ENCODE results near the gene PTPRE.

Gene PTPRE

GRCh38 chr10:127940866-127941640 is 34.1 kb downstream of the PTPRE start:
- ChIA-PET CTCF (interaction anchor here (0.6 to 0.7 kb wide), 2 partner anchors 229 to 1666 kb away, joined by 4 to 5 read pairs; no protein-coding TSS in a partner anchor), POLR2A (no interaction called here)
- no peaks in the 10 kb centered on the region for H3K36me3 ChIP-seq (ENCODE audit: control insufficient read depth in 2 of 2, insufficient read depth in 1 of 2, low read length in 2 of 2)
- no peak overlapping the region for H3K4me3 ChIP-seq (ENCODE audit: low read depth, low read length)
- H3K9me3 ChIP-seq (ENCODE audit: control insufficient read depth, insufficient read depth, low read depth, low read length), result no peaks in the 10 kb centered on the region
- TF ChIP-seq BCL6B (tag by site-specific recombination; IDR thresholded peaks at IDR 0.05) (no peak), ZFP3 (tag by site-specific recombination; IDR thresholded peaks at IDR 0.05; ENCODE audit: low read depth) (no peak), ZBTB1 (tag by site-specific recombination; IDR thresholded peaks at IDR 0.05) (no peak), ZNF629 (tag by site-specific recombination; IDR thresholded peaks at IDR 0.05) (no peak), ZNF514 (tag by site-specific recombination; IDR thresholded peaks at IDR 0.05) (no peak), ZNF221 (tag by site-specific recombination; IDR thresholded peaks at IDR 0.05; ENCODE audit: borderline replicate concordance) (no peak), ZNF561 (tag by site-specific recombination; IDR thresholded peaks at IDR 0.05; ENCODE audit: borderline replicate concordance) (no peak), HOXC10 (CRISPR knock-in tag; IDR thresholded peaks at IDR 0.05) (no peak), ZNF549 (tag by site-specific recombination; IDR thresholded peaks at IDR 0.05) (no peak), YY2 (tag by site-specific recombination; IDR thresholded peaks at IDR 0.05) (no peak), ZNF398 (tag by site-specific recombination; IDR thresholded peaks at IDR 0.05) (no peak), PRDM6 (tag by site-specific recombination; IDR thresholded peaks at IDR 0.05) (no peak), HOXA7 (CRISPR knock-in tag; IDR thresholded peaks at IDR 0.05; ENCODE audit: borderline replicate concordance) (no peak), SALL2 (tag by site-specific recombination; IDR thresholded peaks at IDR 0.05; ENCODE audit: borderline replicate concordance) (no peak), ZNF843 (tag by site-specific recombination; IDR thresholded peaks at IDR 0.05) (no peak), ZNF426 (tag by site-specific recombination; IDR thresholded peaks at IDR 0.05) (no peak), ZNF169 (tag by site-specific recombination; IDR thresholded peaks at IDR 0.05) (no peak), ZNF664 (tag by site-specific recombination; IDR thresholded peaks at IDR 0.05) (no peak), ZNF777 (tag by site-specific recombination; IDR thresholded peaks at IDR 0.05; ENCODE audit: borderline replicate concordance) (no peak), ZFP37 (tag by site-specific recombination; IDR thresholded peaks at IDR 0.05) (no peak)
- no peaks in the 10 kb centered on the region; the same call in 1 of the 2 replicates for H3K4me1 ChIP-seq (ENCODE audit: control insufficient read depth, insufficient read depth, low read length)
- no peak overlapping the region for H3K27ac ChIP-seq (ENCODE audit: extremely low read depth, low read depth, low read length)

- ChIA-PET POLR2A (no interaction called here), CTCF (no interaction called here)
- TF ChIP-seq ZBTB44 (tag by site-specific recombination; IDR thresholded peaks at IDR 0.05) (no peak), KLF8 (tag by site-specific recombination; IDR thresholded peaks at IDR 0.05) (no peak), ZNF600 (tag by site-specific recombination; IDR thresholded peaks at IDR 0.05) (no peak), ZSCAN16 (tag by site-specific recombination; IDR thresholded peaks at IDR 0.05) (no peak), REPIN1 (tag by site-specific recombination; IDR thresholded peaks at IDR 0.05; ENCODE audit: low read depth) (no peak), ZBTB1 (tag by site-specific recombination; IDR thresholded peaks at IDR 0.05) (no peak), ZSCAN30 (tag by site-specific recombination; IDR thresholded peaks at IDR 0.05) (no peak), ZNF707 (tag by site-specific recombination; IDR thresholded peaks at IDR 0.05) (no peak), SP7 (tag by site-specific recombination; IDR thresholded peaks at IDR 0.05) (no peak), ZNF366 (tag by site-specific recombination; conservative IDR thresholded peaks at IDR 0.05) (no peak), KLF1 (tag by site-specific recombination; IDR thresholded peaks at IDR 0.05) (no peak), GLI4 (tag by site-specific recombination; IDR thresholded peaks at IDR 0.05) (no peak)
These were observed 35.9 kb downstream of the PTPRE start for GRCh38 chr10:127942811-127943210.

More at GRCh38 chr10:127942811-127943210, 35.9 kb downstream of the PTPRE start:
- Histone ChIP-seq H3K9me3 (ENCODE audit: control insufficient read depth, insufficient read depth, low read depth, low read length) (no peaks in the 10 kb centered on the region), H3K4me3 (ENCODE audit: low read depth, low read length) (no peak overlapping the region), H3K4me1 (ENCODE audit: control insufficient read depth, insufficient read depth, low read length) (no peaks in the 10 kb centered on the region; the same call in 1 of the 2 replicates), H3K36me3 (ENCODE audit: control insufficient read depth in 2 of 2, insufficient read depth in 1 of 2, low read length in 2 of 2) (no peaks in the 10 kb centered on the region), H3K27ac (ENCODE audit: extremely low read depth, low read depth, low read length) (no peak overlapping the region)
